WERI-Rb-1 (cell line): ENCODE measurements around the gene KLHL25.

Experiments
- DNase-seq: peaks from one replicate; pipeline ENCODE4 v3.0.0-alpha.2; 2020
- H3K27ac ChIP-seq: fragments of 250-450 bp; sonication (Bioruptor Pico); 2 replicates; pipeline ENCODE4 v1.5.1; 2020; ENCODE audit warnings: mild to moderate bottlenecking, moderate library complexity
- H3K27me3 ChIP-seq: fragments of 250-450 bp; sonication (Bioruptor Pico); 2 replicates; pipeline ENCODE4 v1.5.1; 2021; ENCODE audit warnings: mild to moderate bottlenecking, low read depth, moderate library complexity; ENCODE audit not compliant: insufficient read depth, severe bottlenecking
- H3K36me3 ChIP-seq: fragments of 250-450 bp; sonication (Bioruptor Pico); 2 replicates; pipeline ENCODE4 v1.5.1; 2020; ENCODE audit warnings: mild to moderate bottlenecking, moderate library complexity
- H3K4me3 ChIP-seq: 2 replicates; pipeline ENCODE4 v1.5.1; 2011; ENCODE audit warnings: low read depth, mild to moderate bottlenecking, control low read depth, low read length
- H3K9me3 ChIP-seq: fragments of 250-450 bp; sonication (Bioruptor Pico); 2 replicates; pipeline ENCODE4 v1.5.1; 2021; ENCODE audit warnings: mild to moderate bottlenecking, moderate library complexity; ENCODE audit not compliant: severe bottlenecking
- CTCF ChIP-seq: IDR thresholded peaks from 2 replicates; pipeline ENCODE4 v1.5.1; 2011; ENCODE audit warnings: low read depth, mild to moderate bottlenecking, control low read depth, inconsistent platforms, low read length

The KLHL25 gene

GRCh38 chr15:85711580-85712192, 83.0 kb downstream of the KLHL25 start:
- no peak for DNase-seq
- Histone ChIP-seq H3K4me3 (no peak overlapping the region), H3K9me3 (no peaks in the 10 kb centered on the region), H3K36me3 (peaks cover 93% of the 10 kb centered on the region), H3K27me3 (no peaks in the 10 kb centered on the region), H3K27ac (no peak overlapping the region)
- TF ChIP-seq CTCF: no peak

GRCh38 chr15:85710340-85710842, 84.3 kb downstream of the KLHL25 start:
- TF ChIP-seq CTCF: no peak
- DNase-seq: no peak
- H3K36me3 ChIP-seq: peaks cover 93% of the 10 kb centered on the region

More at GRCh38 chr15:85710340-85710842, 84.3 kb downstream of the KLHL25 start:
- Histone ChIP-seq H3K9me3 (no peaks in the 10 kb centered on the region), H3K4me3 (no peak overlapping the region), H3K27me3 (no peaks in the 10 kb centered on the region), H3K27ac (no peak overlapping the region)
